DMS114 treated with DMSO at 0.1 percent for 48 hours (cell line): ENCODE measurements around the gene MNAT1.

Source experiments
- DNase-seq: peaks from one replicate; lab custom pipeline; 2025; ENCODE audit not compliant: unreplicated experiment; lab: John Stamatoyannopoulos, UW

Gene MNAT1

GRCh38 chr14:60963761-60964160 lies 229.2 kb downstream of the MNAT1 start:
- DNase-seq = no peak

- DNase-seq = no peak
These were observed 230.3 kb downstream of the MNAT1 start for GRCh38 chr14:60964904-60965303.

GRCh38 chr14:60965402-60965801 lies 230.8 kb downstream of the MNAT1 start:
- no peak for DNase-seq

DNA sequence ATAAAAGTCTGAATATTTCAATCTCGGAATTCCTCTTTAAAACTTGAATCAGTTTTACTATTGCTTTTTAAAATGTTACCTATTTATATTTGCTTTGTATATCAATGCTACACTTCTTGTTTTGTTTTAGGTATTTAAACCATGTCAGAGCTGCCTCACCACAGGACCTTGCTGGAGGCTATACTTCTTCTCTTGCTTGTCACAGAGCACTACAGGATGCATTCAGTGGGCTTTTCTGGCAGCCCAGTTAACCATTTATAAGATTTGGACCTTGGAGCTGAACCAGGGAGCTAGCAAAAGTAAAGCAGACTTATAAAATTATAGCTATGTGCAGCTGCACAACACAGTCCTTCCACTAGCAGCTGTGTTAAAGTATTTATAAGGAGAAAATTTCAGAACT lies 233.5 kb downstream of the MNAT1 start:
- DNase-seq = no peak

DNA sequence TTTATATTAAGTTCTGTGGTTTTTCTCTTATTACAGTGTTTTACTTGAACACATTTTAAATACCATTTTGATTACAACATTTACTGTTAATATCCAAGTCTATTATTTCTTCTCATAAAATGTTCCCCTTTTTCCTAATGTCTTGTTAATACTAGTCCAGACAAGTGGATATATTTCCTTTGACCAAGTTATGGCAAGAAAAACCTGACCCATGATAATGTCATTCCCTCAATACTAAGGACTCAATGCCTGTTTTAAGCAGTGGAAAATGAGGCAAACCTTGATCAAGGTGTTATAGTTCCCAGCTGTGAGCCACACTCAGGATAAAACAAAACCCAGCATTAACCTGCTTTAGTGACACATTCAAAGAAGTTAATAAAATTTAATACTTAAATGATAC lies 234.1 kb downstream of the MNAT1 start:
- DNase-seq = no peak

- DNase-seq = no peak
These were observed 235.6 kb downstream of the MNAT1 start for GRCh38 chr14:60970146-60970545.

DNA sequence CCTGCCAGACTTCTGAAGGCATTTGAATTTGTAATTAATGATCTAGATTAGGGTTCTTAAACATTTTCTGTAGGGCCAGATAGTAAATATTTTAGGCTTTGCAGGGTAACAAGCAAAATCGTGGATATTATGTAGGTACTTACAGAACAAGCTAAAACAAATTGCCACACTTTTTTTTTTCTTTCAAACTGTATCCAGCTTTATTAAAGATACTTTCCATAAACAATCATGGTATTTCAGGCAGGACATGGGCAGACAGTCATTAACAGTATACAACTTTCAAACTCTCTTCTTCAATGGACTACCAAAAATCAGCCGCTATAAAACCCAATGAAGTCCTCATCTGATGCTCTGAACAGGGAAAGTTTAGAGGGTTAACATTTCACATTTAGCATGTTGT lies 236.7 kb downstream of the MNAT1 start:
- no peak for DNase-seq

GRCh38 chr14:60972295-60972694 lies 237.7 kb downstream of the MNAT1 start:
- no peak for DNase-seq

DNA sequence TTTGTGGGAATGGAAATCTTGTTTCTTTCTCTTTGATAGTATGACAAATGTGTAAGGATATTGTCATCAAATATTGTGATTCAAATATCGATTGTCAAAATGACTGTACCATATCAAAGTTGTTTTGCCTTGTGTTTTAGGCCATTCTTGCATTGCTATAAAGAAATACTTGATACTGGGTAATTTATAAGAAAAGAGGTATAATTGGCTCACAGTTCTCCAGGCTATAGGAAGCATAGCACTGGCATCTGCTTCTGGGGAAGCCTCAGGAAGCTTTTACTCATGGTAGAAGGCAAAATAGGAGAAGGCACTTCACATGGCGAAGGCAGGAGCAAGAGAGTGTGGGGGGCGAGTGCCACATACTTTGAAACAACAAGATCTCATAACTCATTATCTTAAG lies 238.5 kb downstream of the MNAT1 start:
- DNase-seq = no peak

GRCh38 chr14:60974090-60974651 lies 239.6 kb downstream of the MNAT1 start:
- no peak for DNase-seq

GRCh38 chr14:60975551-60975950 lies 241.0 kb downstream of the MNAT1 start:
- DNase-seq = no peak

- DNase-seq = no peak
These were observed 243.3 kb downstream of the MNAT1 start for GRCh38 chr14:60977847-60978246.

DNA sequence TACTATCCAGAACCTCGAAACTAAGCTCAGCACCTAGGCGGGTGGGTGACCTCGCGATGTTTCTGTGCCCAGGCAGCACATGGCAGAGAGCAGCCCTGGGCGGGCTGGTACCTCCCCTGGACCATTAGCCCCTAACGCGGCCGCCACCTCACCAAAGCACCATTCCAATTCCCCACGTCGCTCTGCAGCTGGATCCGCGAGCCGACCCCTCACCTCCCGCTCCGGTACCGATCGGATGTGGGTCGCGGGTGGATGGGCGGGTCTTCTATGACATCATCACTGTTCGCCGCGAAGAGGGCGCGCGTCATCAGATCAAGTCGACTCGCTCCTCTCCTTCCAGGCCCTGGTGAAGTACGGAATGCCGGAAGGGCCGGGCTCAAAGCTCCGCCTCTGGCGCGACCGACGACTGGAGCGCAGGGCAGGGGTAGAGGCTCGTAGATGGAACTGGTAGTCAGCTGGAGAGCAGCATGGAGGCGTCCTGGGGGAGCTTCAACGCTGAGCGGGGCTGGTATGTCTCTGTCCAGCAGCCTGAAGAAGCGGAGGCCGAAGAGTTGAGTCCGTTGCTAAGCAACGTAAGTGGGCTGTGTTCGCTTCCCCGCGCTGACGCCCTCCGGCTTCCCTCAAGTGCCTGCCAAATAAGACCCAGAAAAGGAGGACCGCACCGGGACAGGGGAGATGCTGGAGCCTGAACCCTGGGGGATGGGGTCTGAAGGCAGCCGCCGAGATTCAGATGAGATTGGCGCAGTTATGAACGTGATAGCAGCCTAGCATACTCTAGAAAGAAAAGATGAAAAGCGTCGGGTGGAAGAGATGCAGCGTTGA lies 246.5 kb downstream of the MNAT1 start, which contains the start of the genes SLC38A6 and TRMT5:
SLC38A6 (plus strand) TSS at position 435 of the 822 bp plus-strand sequence; CDS start at position 468, 33 bp downstream.
TRMT5 (minus strand) TSS at position 269 of the 822 bp plus-strand sequence; CDS start at position 163, 106 bp downstream.
- DNase-seq = peak; percentile 85

DNA sequence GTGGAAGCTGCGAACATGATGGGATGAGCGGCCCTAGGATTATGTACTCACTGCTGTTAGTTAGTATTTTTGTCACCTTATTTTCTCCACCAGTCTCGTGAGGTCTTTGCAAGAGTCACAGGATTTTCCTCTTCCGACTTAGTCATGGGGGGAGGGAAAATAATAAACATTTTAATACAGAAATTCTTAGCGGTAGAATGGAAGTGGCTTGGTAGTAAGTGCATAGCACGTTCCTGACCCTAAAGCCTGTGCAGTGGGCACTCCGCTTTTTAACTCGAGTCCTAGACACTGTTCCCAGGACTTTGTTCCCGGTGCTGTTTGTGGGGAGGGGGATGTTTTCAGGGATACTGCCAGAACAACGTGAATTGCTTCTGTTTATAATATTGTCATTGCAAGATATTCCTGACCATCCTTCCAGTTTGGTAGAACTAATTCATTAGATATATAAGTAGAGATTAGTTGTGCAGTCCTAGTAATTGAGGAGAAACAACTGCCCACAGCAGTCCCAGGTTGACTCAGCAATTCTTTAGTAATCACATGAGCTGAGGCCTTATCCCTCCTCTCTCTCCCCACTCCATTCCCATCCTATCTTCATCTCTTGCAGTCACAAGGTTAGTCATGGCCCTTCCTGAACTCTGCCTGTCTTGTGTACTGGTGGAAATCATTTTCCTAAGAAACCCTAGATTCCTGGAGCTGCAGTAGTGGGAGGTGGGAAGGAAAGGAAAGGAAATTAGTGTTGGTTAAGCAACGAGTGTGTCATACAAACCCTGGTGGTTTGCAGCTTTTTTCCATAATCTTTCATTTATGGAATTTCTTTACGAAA lies 247.3 kb downstream of the MNAT1 start:
- DNase-seq = no peak

GRCh38 chr14:60984196-60984595 lies 249.6 kb downstream of the MNAT1 start:
- DNase-seq = no peak

- no peak for DNase-seq
These were observed 251.9 kb downstream of the MNAT1 start for GRCh38 chr14:60986500-60986899.

DNA sequence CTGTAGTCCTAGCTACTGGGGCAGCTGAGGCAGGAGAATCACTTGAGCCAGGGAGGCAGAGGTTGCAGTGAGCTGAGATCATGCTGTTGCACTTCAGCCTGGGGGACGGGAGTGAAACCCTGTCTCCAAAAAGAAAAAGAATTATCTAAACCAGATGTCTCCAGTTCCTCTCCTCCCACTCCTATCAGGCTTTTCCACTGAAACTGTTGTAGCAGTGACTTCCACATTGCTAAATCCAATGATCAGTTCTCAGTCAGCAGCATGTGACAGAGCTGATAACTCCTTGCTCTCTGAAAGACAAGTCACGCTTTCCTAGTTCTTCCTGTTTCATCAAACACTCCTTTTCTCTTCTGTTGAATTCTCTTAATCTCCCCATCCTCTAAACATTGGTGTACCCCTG lies 255.0 kb downstream of the MNAT1 start:
- DNase-seq = no peak

GRCh38 chr14:60998617-60999016 lies 264.1 kb downstream of the MNAT1 start:
- no peak for DNase-seq

DNA sequence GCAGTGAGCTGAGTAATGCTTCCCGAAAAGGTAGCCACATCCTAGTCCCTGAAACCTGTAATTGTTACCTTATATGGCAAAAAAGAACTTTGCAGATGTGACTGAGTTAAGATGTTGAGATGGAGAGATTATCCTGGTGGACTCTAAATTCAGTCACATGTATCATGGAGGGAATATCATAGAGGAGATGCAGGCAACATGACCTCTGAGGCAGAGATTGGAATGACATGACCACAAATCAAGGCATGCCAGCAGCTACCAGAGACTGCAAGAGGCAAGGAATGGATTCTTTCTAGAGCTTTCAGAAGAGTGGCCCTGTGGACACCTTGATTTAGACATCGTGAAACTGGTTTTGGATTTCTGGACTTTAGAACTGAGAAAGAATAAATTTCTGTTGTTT lies 265.0 kb downstream of the MNAT1 start:
- no peak for DNase-seq

DNA sequence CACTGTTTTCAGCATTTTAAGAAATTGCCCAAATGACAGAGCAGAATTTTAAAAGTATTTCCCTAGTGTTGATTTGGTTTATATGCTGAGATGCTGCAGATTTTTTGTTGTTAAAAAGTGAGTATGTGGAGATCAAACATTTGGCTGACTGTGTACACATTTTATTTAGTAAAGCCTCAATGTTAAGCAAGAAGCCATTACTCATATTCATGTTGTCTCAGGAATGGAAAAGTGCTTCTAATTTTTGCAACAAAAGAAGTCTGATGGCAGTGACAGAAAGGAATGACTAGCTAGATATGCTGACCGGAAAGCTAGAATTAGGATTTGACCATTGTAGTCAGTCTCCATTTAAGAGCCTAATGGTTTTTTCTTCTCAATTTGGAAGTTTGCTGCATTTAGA lies 269.0 kb downstream of the MNAT1 start:
- DNase-seq = no peak

DNA sequence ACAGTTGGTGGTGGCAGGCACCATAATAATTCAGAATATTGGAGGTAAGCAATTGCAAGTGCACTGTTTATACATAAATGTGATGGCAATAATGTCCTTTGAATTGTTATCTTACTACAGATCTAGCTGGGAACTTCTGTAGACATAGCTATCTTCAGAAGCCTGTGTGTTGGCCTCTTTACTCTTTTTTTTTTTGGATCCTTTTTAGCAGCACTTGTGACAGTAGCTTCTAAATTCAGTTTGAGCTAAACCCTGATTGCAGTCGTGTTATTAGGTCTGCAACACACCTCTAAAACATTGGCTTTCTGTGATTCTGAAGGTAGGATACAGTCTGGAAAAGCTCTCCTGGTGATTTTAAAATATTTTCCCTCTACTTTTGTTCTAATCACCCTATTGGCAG lies 285.0 kb downstream of the MNAT1 start:
- DNase-seq = no peak
